ENCODE measurements around the gene FAM13B.

GRCh38 chr5:137891849-137892248 is 141.0 kb downstream of the FAM13B start:
- TF ChIP-seq CTCF (IDR thresholded peaks at IDR 0.05; ENCODE audit: insufficient read depth, low read length) (no peak), POLR2AphosphoS5 (IDR thresholded peaks at IDR 0.05; ENCODE audit: low read depth) (no peak), GABPA (IDR thresholded peaks at IDR 0.05; ENCODE audit: low read depth) (no peak), SPI1 (IDR thresholded peaks at IDR 0.05; ENCODE audit: borderline replicate concordance, low read depth) (no peak), REST (IDR thresholded peaks at IDR 0.05; ENCODE audit: insufficient replicate concordance, low read depth) (no peak)
